Stimulated activated CD4-positive, alpha-beta T cell treated with anti-CD3 and anti-CD28 coated beads, Interleukin-2, amount 100 ng/mL, for 24 hours (primary cell): ENCODE measurements around the gene DSCAM.
"Not testable (repeated sequence)": the region's sequence is repeated elsewhere in the genome, so short reads cannot be mapped to it uniquely, and the experiment has no call there.

Experiments used
- DNase-seq, 2 donors: peaks; one replicate each; pipeline ENCODE4 v3.0.0-alpha.2; 2020

DSCAM gene

DNA sequence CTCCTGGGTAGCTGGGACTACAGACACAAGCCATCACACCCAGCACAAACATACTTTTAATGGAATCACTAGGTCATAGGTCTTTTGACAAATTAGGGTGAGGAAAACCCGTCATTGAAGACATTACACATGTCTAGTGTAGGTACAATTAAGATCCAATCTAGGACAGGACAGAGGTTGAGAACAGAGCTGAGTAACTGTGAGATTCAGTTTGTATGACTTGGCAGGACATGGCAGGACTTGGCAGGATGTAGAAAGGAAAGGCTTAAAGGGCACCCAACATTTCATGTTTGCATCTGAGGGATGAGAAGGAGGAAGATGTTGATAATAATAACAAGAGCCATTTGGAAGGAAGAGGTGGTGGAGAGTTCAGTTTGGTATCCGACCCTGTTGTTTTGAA lies 496.0 kb downstream of the DSCAM start:
- no peak for DNase-seq

DNA sequence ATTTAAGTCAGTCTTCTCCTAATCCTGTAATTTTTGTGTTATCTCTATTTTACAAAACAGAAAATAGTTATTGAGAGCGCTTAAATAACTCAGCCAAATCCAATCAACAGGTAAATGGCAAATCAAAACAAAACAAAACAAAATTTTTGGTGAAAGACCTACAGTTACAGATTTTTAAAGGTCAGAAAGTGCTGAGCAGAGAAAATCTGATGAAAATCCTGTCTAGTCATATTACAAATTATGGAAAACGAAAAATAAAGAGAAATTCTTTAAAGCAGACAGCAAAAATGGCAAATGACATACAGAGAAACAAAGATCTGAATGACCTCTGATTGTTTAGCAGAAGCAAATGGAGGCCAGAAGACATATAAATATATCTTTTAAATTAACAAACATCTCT lies 497.4 kb downstream of the DSCAM start:
- no peak for DNase-seq

DNA sequence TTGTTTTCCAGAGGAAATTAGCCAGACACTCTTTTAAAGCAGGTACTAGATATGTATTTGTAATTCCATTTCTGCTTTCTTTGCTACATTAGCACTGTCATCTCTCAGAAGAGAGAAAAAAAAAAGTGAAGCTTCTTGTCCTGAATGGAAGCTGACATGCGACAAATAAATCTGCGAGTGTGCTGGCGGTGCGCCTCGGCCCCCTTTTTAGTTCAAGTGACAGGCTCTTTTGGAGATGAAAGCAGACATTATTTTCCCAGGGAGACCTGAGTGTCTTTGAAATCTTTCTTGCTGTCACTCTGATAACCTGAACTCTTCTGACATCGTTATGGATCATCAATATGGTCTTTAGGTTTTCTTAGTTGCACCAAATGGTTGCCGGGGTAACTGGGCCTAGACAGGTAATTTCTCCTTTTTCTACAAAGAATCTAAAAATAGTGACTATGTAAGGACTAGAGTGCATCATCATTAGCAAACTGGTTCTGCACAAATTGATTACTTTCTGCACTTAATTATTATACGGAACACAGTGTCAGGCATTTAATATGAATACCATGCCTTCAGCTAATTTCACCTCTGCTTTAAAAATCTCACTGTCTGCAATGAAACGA lies 501.1 kb downstream of the DSCAM start:
- DNase-seq: no peak

DNA sequence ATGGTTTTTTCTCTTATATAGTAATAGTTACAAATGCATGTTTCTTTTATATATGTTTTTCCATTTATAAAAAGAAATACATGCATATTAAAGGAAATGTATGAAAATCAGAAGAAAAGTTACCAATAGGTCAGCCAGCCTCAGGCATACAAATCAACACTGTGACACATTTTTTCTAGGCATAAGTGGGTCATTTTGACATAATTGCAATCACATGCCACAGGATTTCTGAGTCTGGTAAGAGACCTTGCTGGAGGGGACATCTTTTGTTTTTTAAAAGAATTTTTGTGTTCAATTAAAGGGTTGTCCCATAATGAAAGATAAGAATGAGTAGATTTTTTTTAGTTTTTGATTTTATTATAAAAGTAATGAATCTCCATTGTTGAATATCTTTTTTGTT lies 506.6 kb downstream of the DSCAM start:
- no peak for DNase-seq

DNA sequence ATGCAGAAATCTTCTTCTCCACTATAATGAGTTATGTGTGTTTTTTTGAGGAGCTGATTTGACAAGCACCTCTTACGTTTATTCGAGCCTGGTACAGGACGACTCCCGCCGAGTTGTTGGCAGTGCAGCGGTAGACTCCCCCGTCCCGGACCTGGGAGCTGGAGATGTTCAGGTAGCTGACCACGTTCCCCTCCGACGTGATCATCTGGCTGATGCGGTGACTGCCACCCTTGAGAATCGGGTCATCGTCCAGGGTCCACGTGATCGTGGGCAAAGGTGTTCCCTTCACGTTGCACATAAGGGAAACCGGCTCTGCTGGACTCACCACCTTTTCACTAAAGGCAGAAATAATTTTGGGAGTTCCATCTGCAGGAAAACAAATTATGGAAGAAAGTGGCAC lies 507.9 kb downstream of the DSCAM start:
- DNase-seq: no peak

DNA sequence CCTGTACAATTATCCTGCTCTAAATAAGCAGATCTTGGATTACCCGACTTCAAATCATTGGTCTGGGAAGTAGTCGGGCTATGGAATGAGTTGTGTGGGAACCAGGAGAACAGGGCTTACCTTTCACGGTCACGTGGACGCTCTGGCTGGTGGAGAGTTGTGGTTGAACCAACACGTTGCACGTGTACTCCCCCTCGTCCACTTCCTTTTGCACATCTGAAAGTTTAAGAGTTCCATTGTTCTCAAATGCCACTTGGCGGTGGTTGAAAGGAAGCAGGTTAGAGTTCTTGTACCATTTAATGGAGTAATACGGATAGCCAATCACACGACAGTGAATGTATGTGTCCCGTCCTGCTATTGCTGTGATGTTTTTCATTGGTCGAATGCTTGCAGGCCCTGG lies 509.0 kb downstream of the DSCAM start:
- no peak for DNase-seq

DNA sequence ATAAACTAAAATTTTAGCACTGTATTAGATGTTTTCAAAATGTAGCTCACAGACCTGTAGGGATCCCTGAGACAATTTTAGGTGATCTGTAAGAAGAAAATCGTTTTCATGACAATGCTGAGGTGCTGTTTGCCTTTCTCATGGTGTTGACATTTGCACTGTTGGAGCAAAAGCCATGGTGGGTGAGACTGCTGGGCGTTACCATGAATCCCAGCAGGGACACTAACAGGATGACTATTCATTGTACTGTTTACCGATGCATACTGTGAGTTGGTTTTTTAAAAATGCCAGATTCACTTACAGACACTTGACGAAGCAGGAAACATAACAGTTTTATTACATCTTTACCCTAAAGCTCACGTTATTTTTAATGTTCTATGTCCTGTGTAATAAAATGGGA lies 511.3 kb downstream of the DSCAM start:
- DNase-seq: no peak

DNA sequence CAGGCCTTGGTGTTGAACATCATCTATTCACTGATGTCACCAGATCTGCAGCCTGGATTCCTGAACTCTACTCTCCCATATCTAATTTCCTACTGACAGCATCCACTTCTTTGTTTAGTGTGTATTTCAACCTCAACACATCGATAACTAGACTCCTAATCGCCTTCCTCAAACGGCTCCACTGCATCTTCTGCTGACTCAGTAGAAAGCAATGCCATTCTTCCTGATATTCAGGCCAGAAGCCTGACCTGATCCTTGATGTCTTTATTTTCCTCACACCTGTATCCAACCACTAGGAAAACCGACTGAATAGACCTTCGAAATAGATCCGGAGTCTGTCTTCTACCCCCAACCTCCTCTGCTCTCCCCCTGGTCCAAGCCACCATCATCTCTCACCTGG lies 512.8 kb downstream of the DSCAM start:
- no peak for DNase-seq

DNA sequence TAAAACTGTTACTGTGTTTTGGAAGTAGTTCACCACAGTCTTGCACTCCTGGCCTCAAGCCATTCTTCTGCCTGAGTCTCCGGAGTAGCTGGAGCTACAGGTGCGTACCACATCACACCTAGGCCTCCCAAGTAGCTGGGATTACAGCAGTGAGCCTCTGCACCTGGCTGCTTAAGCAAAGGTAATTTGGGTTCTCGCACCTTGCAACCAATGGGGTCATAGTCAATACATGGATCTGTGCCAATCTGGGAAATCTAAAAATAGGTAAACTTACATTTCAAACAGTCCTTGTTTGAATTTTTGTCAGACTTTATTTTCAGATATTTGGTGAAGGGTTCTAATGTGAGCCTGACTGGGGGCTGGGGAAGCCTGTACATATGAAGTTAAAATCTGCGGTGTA lies 513.2 kb downstream of the DSCAM start:
- DNase-seq: no peak

DNA sequence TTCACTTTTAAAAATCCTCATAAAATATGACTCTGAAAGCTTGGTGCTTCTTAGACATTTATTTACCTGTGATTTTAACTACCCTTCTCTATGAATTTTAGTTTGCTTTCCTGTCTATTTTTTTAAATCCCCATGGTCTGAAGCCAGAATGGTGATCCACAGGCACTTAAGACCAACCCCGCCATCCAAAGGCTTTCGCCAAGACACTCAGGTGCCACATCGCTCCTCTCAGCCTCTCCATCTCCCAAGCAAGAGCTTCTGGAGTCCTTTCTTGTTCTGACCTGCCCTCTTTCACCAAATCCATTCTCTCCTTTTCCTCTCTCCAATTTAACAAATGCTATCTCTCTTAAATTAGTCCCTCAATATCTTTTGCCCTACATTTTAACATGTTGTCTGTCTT lies 515.2 kb downstream of the DSCAM start:
- DNase-seq: no peak

DNA sequence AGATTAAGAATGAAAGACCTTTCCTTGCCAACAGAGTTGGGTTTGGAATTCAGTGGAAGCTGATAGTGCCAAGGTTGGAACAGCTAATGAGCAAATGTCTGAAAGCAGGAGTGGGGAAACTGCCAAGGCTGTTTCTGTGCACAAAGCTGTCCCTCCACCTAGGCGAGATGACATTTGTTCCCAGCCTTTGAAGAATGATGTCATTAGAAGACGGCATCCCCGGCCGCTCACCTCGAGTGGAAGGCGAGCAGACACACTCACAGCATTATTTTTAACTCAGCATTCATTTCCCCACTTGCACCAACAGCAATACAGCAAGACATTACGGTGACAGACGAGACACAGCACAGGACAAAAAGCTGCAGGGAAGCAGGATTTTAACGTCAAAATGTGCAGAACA lies 515.8 kb downstream of the DSCAM start:
- no peak for DNase-seq

DNA sequence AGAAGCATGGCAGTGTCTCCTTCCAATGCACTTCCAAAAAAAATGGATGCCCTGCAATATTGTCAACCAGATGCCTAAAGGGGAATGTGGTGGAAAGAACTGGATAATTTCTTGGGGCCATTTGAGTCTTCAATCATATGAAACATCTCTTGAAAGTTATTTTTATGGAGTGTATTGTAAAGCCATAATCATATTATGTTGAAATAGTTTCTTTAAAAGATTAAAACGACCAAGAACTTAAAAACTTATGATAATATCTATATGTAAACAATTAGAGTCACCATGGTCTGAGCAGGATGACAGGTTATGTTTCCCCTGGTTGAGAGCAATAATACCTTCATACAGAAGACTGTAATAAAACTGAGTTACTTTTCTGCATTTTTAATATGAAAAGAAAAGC lies 522.6 kb downstream of the DSCAM start:
- DNase-seq: no peak

DNA sequence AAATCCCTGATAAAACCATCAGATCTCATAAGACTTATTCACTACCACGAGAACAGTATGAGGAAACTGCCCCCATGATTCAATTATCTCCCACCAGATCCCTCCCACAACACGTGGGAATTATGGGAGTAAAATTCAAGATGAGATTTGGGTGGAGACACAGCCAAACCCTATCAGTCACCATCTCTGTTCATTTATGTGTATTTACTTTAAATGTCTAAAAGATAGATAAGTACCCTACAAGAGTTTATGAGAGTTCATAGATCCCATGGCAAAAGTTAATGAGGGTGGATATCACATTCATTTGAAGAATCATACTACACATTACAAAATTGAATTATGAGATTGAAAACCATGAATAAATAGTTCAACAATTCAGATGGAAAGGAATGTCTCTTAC lies 526.2 kb downstream of the DSCAM start:
- not testable (repeated sequence) for DNase-seq

DNA sequence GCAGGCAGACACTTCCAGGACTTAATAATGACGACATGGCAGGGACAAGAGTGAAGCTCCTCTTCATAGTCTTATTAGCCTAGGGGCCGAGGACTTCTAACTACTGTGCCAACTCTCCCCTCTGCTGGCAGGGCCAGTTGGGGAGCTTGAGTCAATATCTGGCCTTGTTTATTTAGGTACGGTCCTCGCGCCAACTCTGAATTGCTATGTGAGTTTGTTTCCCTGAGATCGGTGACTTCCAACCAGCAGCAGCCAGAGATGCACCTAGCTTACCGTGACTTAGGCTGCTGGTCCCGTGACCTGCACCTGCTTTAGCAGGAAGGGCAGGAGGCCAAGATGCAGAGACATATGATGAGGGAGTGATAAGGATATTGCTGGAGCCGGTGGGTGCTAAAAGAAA lies 528.6 kb downstream of the DSCAM start:
- DNase-seq: no peak

DNA sequence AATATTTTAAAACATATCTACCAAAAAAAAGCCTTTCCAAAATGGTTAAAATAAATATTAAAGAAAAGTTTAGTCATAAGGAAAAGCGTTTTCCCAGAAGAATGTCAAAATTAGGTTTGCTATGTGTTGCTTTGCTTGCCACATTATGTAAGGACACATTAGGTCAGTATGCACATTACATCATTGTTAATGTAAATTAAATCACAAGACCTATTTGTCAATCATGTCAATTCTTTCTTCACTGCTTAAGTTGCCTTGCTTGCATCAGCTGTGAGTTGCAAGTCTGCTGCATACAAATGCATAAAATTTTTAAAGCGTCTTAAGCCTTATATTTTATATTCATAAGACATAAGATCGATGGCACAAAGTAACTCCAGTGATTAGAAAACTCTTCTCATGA lies 530.9 kb downstream of the DSCAM start:
- no peak for DNase-seq

DNA sequence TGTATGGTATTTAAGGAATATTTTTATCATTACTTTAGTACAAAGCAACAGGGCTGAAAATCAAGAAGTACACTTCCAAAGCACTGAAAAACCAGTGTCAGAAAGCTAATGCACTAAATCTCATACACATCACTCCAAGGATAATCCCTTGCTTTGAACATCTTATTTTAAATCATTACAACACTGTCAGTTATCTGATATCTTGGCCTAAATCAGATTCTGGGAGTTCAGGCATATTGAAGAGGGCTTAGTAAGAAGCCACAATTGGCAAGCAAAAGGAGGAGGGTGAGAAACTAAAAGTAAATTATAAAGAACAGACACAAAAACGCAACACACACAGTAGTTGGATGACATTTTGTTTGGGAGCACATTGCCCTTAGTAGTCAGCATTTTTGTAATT lies 531.3 kb downstream of the DSCAM start:
- no peak for DNase-seq

DNA sequence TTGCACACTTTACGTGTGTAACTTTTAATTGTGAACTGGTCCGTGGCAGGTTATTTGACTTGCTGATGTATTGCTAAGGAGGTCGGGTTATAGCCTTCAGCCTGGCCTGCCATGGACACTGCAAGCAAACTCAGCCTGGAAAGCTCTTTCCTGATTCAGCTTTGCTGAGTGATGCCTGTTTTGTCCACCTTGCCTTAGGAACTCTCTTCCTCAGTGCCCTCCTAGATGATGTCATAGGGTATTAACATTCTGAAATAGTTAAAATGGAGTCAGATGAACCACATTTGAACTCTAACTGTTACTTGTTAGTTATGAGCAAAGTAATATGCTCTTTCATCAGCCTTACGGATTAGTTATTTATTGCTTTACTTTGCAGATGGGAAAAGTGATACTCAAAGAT lies 533.7 kb downstream of the DSCAM start:
- DNase-seq: no peak

DNA sequence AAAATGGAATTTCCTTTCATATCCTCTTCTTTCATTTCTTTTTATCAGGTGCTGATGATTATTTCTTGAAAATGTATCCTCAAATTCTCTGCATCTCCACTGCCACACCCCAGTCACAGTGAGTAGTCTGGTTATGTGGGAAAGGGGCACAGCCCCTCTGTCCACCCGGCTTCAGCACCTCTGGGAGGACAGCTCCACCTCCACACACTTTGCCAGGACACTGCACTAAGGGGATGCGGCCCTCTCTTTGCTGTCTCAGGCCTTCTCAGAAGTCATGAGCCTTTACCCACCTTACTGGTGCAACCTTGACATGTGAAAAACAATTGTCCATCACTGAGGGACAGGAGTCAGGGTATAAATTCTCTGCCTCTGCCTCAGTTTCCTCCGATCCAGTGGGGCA lies 546.7 kb downstream of the DSCAM start:
- no peak for DNase-seq

DNA sequence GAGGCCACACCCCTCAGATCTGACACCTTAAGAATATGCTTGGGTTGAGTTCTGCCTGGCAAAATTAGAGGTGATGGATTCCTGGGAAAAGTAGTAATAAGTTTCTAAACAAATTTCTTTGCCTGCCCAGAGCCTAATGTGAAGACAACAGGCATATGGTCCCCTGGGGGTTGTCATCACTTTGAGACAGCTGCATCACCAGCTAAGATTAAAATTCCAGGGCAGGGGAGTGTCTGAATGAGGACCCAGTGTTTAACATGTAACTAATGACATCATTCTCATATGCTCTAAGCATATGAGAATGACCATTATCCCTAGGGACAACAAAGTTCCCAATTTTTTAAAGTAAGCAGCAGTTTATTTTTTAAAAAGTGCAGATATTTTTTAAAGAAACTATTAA lies 547.5 kb downstream of the DSCAM start:
- no peak for DNase-seq

DNA sequence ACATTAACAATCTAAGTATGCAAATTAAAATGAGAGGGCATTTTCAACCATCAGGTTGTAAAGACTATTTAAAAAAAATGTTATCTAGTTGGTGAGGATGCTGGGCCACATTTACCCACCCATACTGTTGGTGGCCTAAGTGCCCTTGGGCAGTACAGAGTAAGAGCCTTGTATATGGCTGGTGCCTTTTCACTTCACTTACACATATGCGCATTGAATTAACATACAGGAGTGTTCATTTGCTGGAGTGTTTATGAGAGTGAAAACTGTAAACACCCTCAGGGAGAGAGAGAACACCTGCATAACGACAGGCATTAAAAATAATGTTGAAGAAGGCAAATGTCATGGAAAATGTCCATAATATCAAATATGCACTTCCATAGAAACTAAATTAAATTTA lies 552.6 kb downstream of the DSCAM start:
- DNase-seq: no peak

DNA sequence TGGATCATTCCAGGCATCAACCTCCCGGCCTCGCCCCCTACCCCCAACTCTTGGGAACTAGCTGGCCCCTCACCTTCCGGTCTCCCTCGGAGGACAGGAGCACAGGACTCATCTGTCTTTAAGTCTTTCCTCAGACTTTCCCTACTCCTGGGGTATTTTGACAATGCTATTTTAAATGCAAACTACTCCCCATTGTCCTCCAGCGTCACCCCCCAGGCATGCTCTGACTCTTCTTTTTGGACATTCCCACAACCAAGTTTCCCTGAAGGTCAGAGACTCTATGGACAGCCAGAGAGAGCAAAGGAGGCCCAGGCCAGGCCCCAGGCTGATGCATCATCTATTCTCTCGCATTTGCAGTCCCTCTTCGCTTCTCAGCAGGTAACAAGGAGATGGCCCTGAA lies 555.4 kb downstream of the DSCAM start:
- no peak for DNase-seq

DNA sequence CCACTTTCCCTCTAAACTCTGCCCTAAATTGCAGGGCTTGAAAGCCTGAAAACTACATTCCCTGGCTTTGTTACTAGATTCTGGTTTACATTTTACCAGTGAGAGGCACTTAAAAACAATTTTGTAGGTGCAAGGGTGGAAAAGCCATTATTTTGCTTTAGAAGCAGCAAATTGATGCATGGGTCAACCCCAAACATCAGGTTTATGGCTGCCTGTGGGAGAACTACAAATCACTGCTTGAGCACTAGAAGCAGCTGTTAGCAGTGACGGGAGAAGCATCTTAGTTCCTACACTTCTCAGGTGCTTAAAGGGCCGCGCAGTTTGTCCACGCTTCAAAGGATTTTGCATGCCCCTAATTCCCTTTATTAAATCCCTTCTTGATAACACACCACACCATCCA lies 562.5 kb downstream of the DSCAM start:
- no peak for DNase-seq

DNA sequence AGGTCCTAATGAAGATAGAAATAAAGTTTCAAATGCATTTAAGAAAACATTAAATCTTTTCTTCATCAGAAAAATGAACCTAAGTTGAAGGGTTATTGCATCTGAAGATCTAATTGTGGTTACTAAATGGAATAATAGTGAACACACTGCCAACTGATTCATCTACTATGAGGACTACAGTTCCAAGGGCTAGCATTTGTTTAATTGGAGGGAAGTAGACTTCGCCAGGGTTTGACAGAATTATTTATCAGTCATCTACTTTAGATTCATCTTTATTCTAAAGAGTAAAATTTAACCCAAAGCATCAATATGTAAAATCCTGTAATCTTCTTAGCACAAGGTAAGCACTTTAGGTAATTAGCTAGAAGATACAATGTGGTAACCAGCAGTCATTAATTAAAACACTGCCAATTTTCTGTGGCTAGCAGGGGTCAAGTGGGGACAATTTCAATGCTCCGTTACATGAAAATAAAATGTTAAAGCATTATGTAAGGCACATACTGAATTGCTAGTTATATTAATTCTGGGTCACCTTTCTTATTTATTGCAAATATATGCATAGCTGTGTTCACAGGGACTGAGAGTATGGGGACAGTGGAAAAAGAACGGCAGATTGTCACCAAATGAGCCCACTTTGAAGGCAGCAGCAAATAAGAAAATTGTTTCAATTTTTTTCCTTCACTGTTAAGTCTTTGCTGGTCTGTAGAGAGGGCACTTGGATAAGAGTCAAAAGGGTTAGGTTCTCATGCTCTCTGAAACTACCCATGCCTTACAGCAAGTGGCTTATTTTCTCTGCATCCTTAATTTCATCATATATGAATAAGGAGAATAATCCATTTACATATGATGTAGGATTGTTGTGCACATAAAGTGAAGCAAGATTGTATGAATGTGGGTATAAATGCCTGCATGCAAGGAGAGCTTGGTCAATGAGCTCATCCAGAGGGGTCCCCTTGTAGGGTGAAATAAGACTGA lies 563.8 kb downstream of the DSCAM start:
- DNase-seq: no peak

DNA sequence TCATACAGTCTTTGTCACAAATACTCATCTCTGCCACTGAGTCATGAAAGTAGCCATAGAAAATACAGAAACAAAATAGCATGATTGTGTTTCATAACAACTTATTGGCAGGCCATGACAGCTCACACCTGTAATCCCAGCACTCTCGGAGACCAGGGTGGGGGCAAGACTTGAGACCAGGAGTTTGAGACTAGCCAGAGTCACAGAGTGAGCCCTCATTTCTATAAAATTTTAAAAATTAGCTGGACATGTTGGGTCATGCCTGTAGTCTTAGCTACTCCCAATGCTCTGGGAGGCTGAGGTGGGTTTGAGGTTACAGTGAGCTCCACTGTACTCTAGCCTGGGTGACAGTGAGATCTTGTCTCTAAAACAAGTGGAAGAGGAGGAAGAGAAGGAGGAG lies 568.6 kb downstream of the DSCAM start:
- no peak for DNase-seq

DNA sequence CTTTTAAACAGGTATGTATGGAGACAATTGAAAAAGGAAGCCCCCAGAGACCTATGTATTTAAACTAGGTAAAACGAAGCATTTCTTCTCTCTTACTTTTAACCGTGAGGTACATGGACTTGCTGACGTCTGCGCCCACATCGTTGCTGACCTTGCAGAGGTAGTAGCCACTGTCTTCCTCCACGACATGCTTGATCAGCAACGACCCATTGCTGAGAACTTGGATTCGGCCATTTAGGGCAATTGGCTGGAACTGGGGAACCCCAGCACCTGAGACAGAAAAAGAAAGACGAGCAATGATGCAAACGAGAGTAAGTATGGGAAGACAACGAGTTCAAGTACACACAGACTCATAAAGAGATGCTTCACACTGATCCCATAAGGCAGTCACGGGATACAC lies 571.0 kb downstream of the DSCAM start:
- DNase-seq: no peak
